ENCODE data around the gene PPP1R3C. TPM values are rescaled to one million over a fixed set of nuclear protein-coding genes. Genes with fewer than 3 reads are reported as not detected.

PPP1R3C gene
- total and polyA plus RNA-seq, 2 donors (not counting 3 experiments of a cell fraction or from before 2014, with no cell fraction given), result 1.6 to 2.0 TPM

DNA sequence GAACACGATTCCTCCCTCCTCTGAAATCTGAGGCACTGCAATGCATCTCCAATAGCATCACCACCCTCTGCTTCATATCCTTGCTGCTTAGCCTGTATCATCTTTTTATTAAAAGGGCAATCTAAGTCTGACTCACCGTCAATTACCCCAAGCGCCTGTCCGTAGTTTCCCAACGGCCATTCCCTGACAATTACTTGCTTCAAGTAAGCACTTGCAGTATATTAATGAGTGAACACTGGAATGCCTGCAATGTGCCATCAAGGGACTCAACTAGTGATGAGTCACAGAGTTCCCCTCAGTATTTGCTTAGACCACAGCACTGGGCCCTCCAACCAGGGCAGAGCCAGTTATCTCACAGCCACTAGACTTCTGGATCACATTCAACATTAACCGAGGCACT, 19.5 kb upstream of the PPP1R3C start:
- Histone ChIP-seq H3K27ac (ENCODE audit: insufficient read depth, low read depth, low read length) (no peak overlapping the region), H3K27me3 (ENCODE audit: control insufficient read depth in 2 of 2, insufficient read depth in 2 of 2, low read length in 2 of 2) (peaks cover 0 to 3% of the 10 kb centered on the region in 2 experiments), H3K4me2 (ENCODE audit: insufficient read depth, low read length) (no peak overlapping the region), H3K9me1 (replicated peaks; ENCODE audit: control insufficient read depth, extremely low read depth, insufficient read depth, low read length) (no peaks in the 10 kb centered on the region), H3K4me1 (ENCODE audit: control insufficient read depth, extremely low read depth, insufficient read depth, low read length) (no peaks in the 10 kb centered on the region), H4K20me1 (replicated peaks; ENCODE audit: control insufficient read depth, extremely low read depth, insufficient read depth, low read length) (no peaks in the 10 kb centered on the region), H3K36me3 (ENCODE audit: control insufficient read depth in 2 of 2, extremely low read depth in 1 of 2, insufficient read depth in 2 of 2, low read length in 2 of 2) (no peaks in the 10 kb centered on the region), H3K9ac (replicated peaks; ENCODE audit: extremely low read depth, insufficient read depth, low read length) (no peak overlapping the region), H3K79me2 (ENCODE audit: control insufficient read depth, insufficient read depth, low read length) (no peaks in the 10 kb centered on the region), H3K4me3 (replicated peaks in 1 of 3; ENCODE audit: insufficient read depth in 1 of 3, low read depth in 1 of 3, low read length in 3 of 3) (no peak overlapping the region), H2AFZ (ENCODE audit: low read depth, low read length) (no peak overlapping the region), H3K9me3 (replicated peaks; ENCODE audit: control insufficient read depth, insufficient read depth, low read length) (no peaks in the 10 kb centered on the region)
- POLR2A ChIA-PET, result no interaction called here
- DNase-seq (ENCODE audit: low read depth, low spot score), result no peak
- no peak for FAIRE-seq
- intact Hi-C loops (cut with micrococcal nuclease) (no loop called here), dilution Hi-C loops (cut with MboI; ENCODE audit: extremely low pct_ligation_motif_present, low sequenced_read_pairs) (no loop called here)
- CTCF ChIA-PET, result interaction anchor here (0.7 to 1.0 kb wide), 2 partner anchors 11 to 20 kb away, joined by 3 read pairs; no protein-coding TSS in a partner anchor
- BruUV-seq (replicated peaks), result no TSS peak
- TF ChIP-seq MAX (IDR thresholded peaks at IDR 0.05; ENCODE audit: insufficient read depth, insufficient read length) (no peak), GATA2 (IDR thresholded peaks at IDR 0.05; ENCODE audit: insufficient read depth, insufficient read length, low read depth, low read length) (no peak), EZH2 (IDR thresholded peaks at IDR 0.05; ENCODE audit: borderline replicate concordance, low read depth, low read length, severe bottlenecking) (no peak)

- H4K20me1 ChIP-seq (replicated peaks; ENCODE audit: control insufficient read depth, extremely low read depth, insufficient read depth, low read length), result no peaks in the 10 kb centered on the region
- no peaks in the 10 kb centered on the region for H3K9me1 ChIP-seq (replicated peaks; ENCODE audit: control insufficient read depth, extremely low read depth, insufficient read depth, low read length)
- FAIRE-seq (no peak), DNase-seq (ENCODE audit: low read depth, low spot score) (no peak)
- no peak overlapping the region for H3K4me2 ChIP-seq (ENCODE audit: insufficient read depth, low read length)
- dilution Hi-C loops (cut with MboI; ENCODE audit: extremely low pct_ligation_motif_present, low sequenced_read_pairs) (no loop called here), intact Hi-C loops (cut with micrococcal nuclease) (loop anchor here (2.0 kb wide), 1 partner anchor 269 kb away; no protein-coding TSS in a partner anchor)
- no peak overlapping the region for H3K4me3 ChIP-seq (replicated peaks in 1 of 3; ENCODE audit: insufficient read depth in 1 of 3, low read depth in 1 of 3, low read length in 3 of 3)
- H2AFZ ChIP-seq (ENCODE audit: low read depth, low read length), result no peak overlapping the region
- no peaks in the 10 kb centered on the region for H3K9me3 ChIP-seq (replicated peaks; ENCODE audit: control insufficient read depth, insufficient read depth, low read length)
- no peak for TF ChIP-seq EZH2 (IDR thresholded peaks at IDR 0.05; ENCODE audit: borderline replicate concordance, low read depth, low read length, severe bottlenecking)
- TF ChIP-seq POLR2AphosphoS5 (IDR thresholded peaks at IDR 0.05; ENCODE audit: insufficient read depth, low read depth, low read length), result no peak
- TF ChIP-seq, protein P1, sequence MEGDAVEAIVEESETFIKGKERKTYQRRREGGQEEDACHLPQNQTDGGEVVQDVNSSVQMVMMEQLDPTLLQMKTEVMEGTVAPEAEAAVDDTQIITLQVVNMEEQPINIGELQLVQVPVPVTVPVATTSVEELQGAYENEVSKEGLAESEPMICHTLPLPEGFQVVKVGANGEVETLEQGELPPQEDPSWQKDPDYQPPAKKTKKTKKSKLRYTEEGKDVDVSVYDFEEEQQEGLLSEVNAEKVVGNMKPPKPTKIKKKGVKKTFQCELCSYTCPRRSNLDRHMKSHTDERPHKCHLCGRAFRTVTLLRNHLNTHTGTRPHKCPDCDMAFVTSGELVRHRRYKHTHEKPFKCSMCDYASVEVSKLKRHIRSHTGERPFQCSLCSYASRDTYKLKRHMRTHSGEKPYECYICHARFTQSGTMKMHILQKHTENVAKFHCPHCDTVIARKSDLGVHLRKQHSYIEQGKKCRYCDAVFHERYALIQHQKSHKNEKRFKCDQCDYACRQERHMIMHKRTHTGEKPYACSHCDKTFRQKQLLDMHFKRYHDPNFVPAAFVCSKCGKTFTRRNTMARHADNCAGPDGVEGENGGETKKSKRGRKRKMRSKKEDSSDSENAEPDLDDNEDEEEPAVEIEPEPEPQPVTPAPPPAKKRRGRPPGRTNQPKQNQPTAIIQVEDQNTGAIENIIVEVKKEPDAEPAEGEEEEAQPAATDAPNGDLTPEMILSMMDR (IDR thresholded peaks at IDR 0.05; ENCODE audit: extremely low read depth in 1 of 2, insufficient read depth in 1 of 2, low read depth in 1 of 2, low read length in 2 of 2), result peak in 1 of 2 donors; percentile 12
- no peak for TF ChIP-seq MYC (IDR thresholded peaks at IDR 0.05; ENCODE audit: low read depth, low read length)
- no peak for TF ChIP-seq POLR2A (IDR thresholded peaks at IDR 0.05; ENCODE audit: low read depth, low read length)
- no peak for TF ChIP-seq GATA2 (IDR thresholded peaks at IDR 0.05; ENCODE audit: insufficient read depth, insufficient read length, low read depth, low read length)
- TF ChIP-seq JUN (IDR thresholded peaks at IDR 0.05; ENCODE audit: borderline replicate concordance, insufficient read depth, insufficient read length, low read depth), result no peak
- no peak for TF ChIP-seq FOS (IDR thresholded peaks at IDR 0.05; ENCODE audit: borderline replicate concordance, insufficient read depth, low read length)
- POLR2A ChIA-PET, result no interaction called here
- H3K27me3 ChIP-seq (ENCODE audit: control insufficient read depth in 2 of 2, insufficient read depth in 2 of 2, low read length in 2 of 2), result peaks cover 3 to 14% of the 10 kb centered on the region in 2 experiments
- CTCF ChIA-PET, result interaction anchor here (0.6 to 2.7 kb wide), 16 partner anchors 8 to 345 kb away, joined by 3 to 29 read pairs (median 4); partner anchors contain the start of gene PPP1R3C
- H3K79me2 ChIP-seq (ENCODE audit: control insufficient read depth, insufficient read depth, low read length), result no peaks in the 10 kb centered on the region
- H3K36me3 ChIP-seq (ENCODE audit: control insufficient read depth in 2 of 2, extremely low read depth in 1 of 2, insufficient read depth in 2 of 2, low read length in 2 of 2), result no peaks in the 10 kb centered on the region
- H3K27ac ChIP-seq (ENCODE audit: insufficient read depth, low read depth, low read length), result no peak overlapping the region
- no peak overlapping the region for H3K9ac ChIP-seq (replicated peaks; ENCODE audit: extremely low read depth, insufficient read depth, low read length)
- no peaks in the 10 kb centered on the region for H3K4me1 ChIP-seq (ENCODE audit: control insufficient read depth, extremely low read depth, insufficient read depth, low read length)
- no TSS peak for BruUV-seq (replicated peaks)
Observed at GRCh38 chr10:91643700-91644099, 10.8 kb upstream of the PPP1R3C start.

Measured in endothelial cell of umbilical vein (primary cell).